ENCODE data around the gene PKIG.

The PKIG gene

GRCh38 chr20:44592366-44592765 is 10.0 kb downstream of the PKIG start:
- no peak overlapping the region for H3K27ac ChIP-seq (ENCODE audit: insufficient read depth, low read length, poor library complexity, severe bottlenecking)
- no peak overlapping the region for H3K4me3 ChIP-seq (ENCODE audit: insufficient read depth, low read depth, low read length, poor library complexity, severe bottlenecking)

GRCh38 chr20:44593751-44594150 is 11.4 kb downstream of the PKIG start:
- Histone ChIP-seq H3K27me3 (replicated peaks; ENCODE audit: control insufficient read depth, insufficient read depth, low read length, poor library complexity, severe bottlenecking) (no peaks in the 10 kb centered on the region), H3K4me1 (ENCODE audit: control insufficient read depth, insufficient read depth, low read length, poor library complexity, severe bottlenecking) (peaks cover 5% of the 10 kb centered on the region), H3K36me3 (ENCODE audit: control insufficient read depth, insufficient read depth, low read length) (no peaks in the 10 kb centered on the region), H3K4me3 (ENCODE audit: insufficient read depth, low read depth, low read length, poor library complexity, severe bottlenecking) (no peak overlapping the region), H3K27ac (ENCODE audit: insufficient read depth, low read length, poor library complexity, severe bottlenecking) (no peak overlapping the region), H3K9me3 (ENCODE audit: control insufficient read depth, low read length) (no peaks in the 10 kb centered on the region)
- DNase-seq: no peak

More at GRCh38 chr20:44592366-44592765, 10.0 kb downstream of the PKIG start:
- DNase-seq: no peak
- Histone ChIP-seq H3K4me1 (ENCODE audit: control insufficient read depth, insufficient read depth, low read length, poor library complexity, severe bottlenecking) (no peaks in the 10 kb centered on the region), H3K27me3 (replicated peaks; ENCODE audit: control insufficient read depth, insufficient read depth, low read length, poor library complexity, severe bottlenecking) (no peaks in the 10 kb centered on the region), H3K36me3 (ENCODE audit: control insufficient read depth, insufficient read depth, low read length) (no peaks in the 10 kb centered on the region), H3K9me3 (ENCODE audit: control insufficient read depth, low read length) (no peaks in the 10 kb centered on the region)

- no peak for DNase-seq
- Histone ChIP-seq H3K9me3 (ENCODE audit: control insufficient read depth, low read length) (no peaks in the 10 kb centered on the region), H3K4me1 (ENCODE audit: control insufficient read depth, insufficient read depth, low read length, poor library complexity, severe bottlenecking) (peaks cover 5% of the 10 kb centered on the region), H3K36me3 (ENCODE audit: control insufficient read depth, insufficient read depth, low read length) (no peaks in the 10 kb centered on the region), H3K27me3 (replicated peaks; ENCODE audit: control insufficient read depth, insufficient read depth, low read length, poor library complexity, severe bottlenecking) (no peaks in the 10 kb centered on the region), H3K27ac (ENCODE audit: insufficient read depth, low read length, poor library complexity, severe bottlenecking) (no peak overlapping the region), H3K4me3 (ENCODE audit: insufficient read depth, low read depth, low read length, poor library complexity, severe bottlenecking) (no peak overlapping the region)
Measured at GRCh38 chr20:44594730-44595129, 12.4 kb downstream of the PKIG start.

DNA sequence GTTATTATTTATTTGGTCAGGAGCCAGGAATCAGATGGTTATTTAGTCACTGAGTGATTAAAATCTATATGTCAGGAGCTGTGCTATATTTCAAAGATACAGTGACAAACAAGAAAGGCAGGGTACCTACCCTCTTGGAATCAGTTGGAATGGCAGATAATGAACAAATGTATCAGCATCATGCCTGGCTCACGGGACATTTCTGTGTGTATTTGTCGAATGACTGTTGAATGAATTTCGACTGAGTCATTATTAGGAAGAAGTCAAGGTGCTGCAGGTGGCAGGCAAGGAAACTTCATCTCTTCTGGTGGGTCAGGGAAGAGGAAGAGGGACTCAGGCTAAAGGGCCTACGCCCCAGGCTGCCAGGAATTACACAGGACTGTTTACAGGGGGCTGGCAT is 13.6 kb downstream of the PKIG start:
- H3K9me3 ChIP-seq (ENCODE audit: control insufficient read depth, low read length): no peaks in the 10 kb centered on the region
- H3K27me3 ChIP-seq (replicated peaks; ENCODE audit: control insufficient read depth, insufficient read depth, low read length, poor library complexity, severe bottlenecking): no peaks in the 10 kb centered on the region
- DNase-seq: no peak
- no peak overlapping the region for H3K27ac ChIP-seq (ENCODE audit: insufficient read depth, low read length, poor library complexity, severe bottlenecking)
- no peaks in the 10 kb centered on the region for H3K36me3 ChIP-seq (ENCODE audit: control insufficient read depth, insufficient read depth, low read length)
- H3K4me3 ChIP-seq (ENCODE audit: insufficient read depth, low read depth, low read length, poor library complexity, severe bottlenecking): no peak overlapping the region
- H3K4me1 ChIP-seq (ENCODE audit: control insufficient read depth, insufficient read depth, low read length, poor library complexity, severe bottlenecking): peaks cover 5% of the 10 kb centered on the region

DNA sequence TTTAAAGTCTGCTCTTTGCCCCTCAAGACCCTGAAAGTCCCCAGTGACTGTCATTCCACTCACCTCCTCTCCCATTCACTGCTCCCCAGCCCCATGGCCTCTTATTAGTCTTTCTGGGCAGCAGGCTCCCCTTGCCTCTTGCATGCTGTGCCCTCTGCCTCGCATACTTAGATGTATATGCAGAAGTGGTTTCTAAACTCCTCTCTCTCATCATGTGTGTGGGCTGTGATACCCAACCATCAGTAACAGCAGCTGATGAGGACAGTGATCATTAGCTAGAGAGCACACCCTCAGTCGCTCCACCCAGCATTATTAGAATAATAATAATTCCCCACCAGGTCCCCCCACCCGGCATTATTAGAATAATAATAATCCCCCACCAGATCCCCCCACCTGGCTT is 14.5 kb downstream of the PKIG start:
- Histone ChIP-seq H3K27ac (ENCODE audit: insufficient read depth, low read length, poor library complexity, severe bottlenecking) (no peak overlapping the region), H3K4me1 (ENCODE audit: control insufficient read depth, insufficient read depth, low read length, poor library complexity, severe bottlenecking) (peaks cover 5% of the 10 kb centered on the region), H3K36me3 (ENCODE audit: control insufficient read depth, insufficient read depth, low read length) (no peaks in the 10 kb centered on the region), H3K4me3 (ENCODE audit: insufficient read depth, low read depth, low read length, poor library complexity, severe bottlenecking) (no peak overlapping the region), H3K9me3 (ENCODE audit: control insufficient read depth, low read length) (no peaks in the 10 kb centered on the region), H3K27me3 (replicated peaks; ENCODE audit: control insufficient read depth, insufficient read depth, low read length, poor library complexity, severe bottlenecking) (no peaks in the 10 kb centered on the region)
- no peak for DNase-seq

GRCh38 chr20:44597516-44597915 is 15.1 kb downstream of the PKIG start:
- Histone ChIP-seq H3K36me3 (ENCODE audit: control insufficient read depth, insufficient read depth, low read length) (no peaks in the 10 kb centered on the region), H3K9me3 (ENCODE audit: control insufficient read depth, low read length) (no peaks in the 10 kb centered on the region), H3K4me1 (ENCODE audit: control insufficient read depth, insufficient read depth, low read length, poor library complexity, severe bottlenecking) (peaks cover 5% of the 10 kb centered on the region), H3K27me3 (replicated peaks; ENCODE audit: control insufficient read depth, insufficient read depth, low read length, poor library complexity, severe bottlenecking) (no peaks in the 10 kb centered on the region), H3K4me3 (ENCODE audit: insufficient read depth, low read depth, low read length, poor library complexity, severe bottlenecking) (no peak overlapping the region), H3K27ac (ENCODE audit: insufficient read depth, low read length, poor library complexity, severe bottlenecking) (no peak overlapping the region)
- no peak for DNase-seq

DNA sequence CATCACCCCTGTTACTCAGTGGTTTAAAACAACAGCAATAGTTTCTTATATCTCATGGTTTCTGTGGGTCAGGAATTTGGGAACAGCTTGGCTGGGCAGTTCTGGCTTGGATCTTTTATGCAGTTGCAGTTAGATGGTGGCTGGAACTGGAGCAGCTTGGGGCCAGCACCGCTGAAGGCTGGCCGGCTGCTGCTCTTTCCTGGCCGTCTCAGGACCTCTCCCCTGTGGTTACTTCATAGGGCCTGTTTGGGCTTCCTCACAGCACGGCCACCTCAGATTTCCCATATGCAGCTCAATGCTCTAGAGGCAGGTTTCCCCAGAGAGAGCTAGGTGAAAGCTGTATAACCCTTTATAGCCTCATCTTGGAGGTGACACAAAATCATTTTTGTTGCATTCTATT is 15.6 kb downstream of the PKIG start:
- no peak for DNase-seq
- no peaks in the 10 kb centered on the region for H3K9me3 ChIP-seq (ENCODE audit: control insufficient read depth, low read length)
- H3K36me3 ChIP-seq (ENCODE audit: control insufficient read depth, insufficient read depth, low read length): no peaks in the 10 kb centered on the region
- H3K27ac ChIP-seq (ENCODE audit: insufficient read depth, low read length, poor library complexity, severe bottlenecking): no peak overlapping the region
- no peaks in the 10 kb centered on the region for H3K27me3 ChIP-seq (replicated peaks; ENCODE audit: control insufficient read depth, insufficient read depth, low read length, poor library complexity, severe bottlenecking)
- H3K4me1 ChIP-seq (ENCODE audit: control insufficient read depth, insufficient read depth, low read length, poor library complexity, severe bottlenecking): peaks cover 5% of the 10 kb centered on the region
- no peak overlapping the region for H3K4me3 ChIP-seq (ENCODE audit: insufficient read depth, low read depth, low read length, poor library complexity, severe bottlenecking)

GRCh38 chr20:44598423-44599305 is 16.3 kb downstream of the PKIG start:
- Histone ChIP-seq H3K36me3 (ENCODE audit: control insufficient read depth, insufficient read depth, low read length) (no peaks in the 10 kb centered on the region), H3K4me1 (ENCODE audit: control insufficient read depth, insufficient read depth, low read length, poor library complexity, severe bottlenecking) (peaks cover 5% of the 10 kb centered on the region), H3K4me3 (ENCODE audit: insufficient read depth, low read depth, low read length, poor library complexity, severe bottlenecking) (no peak overlapping the region), H3K9me3 (ENCODE audit: control insufficient read depth, low read length) (no peaks in the 10 kb centered on the region), H3K27me3 (replicated peaks; ENCODE audit: control insufficient read depth, insufficient read depth, low read length, poor library complexity, severe bottlenecking) (no peaks in the 10 kb centered on the region), H3K27ac (ENCODE audit: insufficient read depth, low read length, poor library complexity, severe bottlenecking) (no peak overlapping the region)
- DNase-seq: no peak

DNA sequence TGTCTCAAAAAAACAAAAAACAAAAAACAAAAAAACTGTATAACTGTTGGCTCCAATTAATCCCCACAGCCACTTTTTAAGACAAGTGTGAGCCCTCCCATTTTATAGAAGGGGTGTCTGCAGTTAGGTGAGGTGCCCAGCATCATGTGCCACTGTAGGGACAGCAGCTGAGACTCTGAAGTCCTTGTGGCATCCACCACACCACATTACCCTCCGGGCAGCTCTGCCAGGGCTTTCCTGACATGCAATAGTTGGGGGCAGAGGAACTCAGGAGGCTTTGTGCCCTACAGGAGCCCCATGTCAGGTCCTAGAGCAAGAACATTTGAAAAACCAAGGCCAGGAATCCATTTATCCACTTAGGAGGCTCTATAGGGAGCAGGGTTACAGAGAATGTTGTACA is 17.3 kb downstream of the PKIG start:
- no peak overlapping the region for H3K4me3 ChIP-seq (ENCODE audit: insufficient read depth, low read depth, low read length, poor library complexity, severe bottlenecking)
- no peak overlapping the region for H3K27ac ChIP-seq (ENCODE audit: insufficient read depth, low read length, poor library complexity, severe bottlenecking)
- H3K36me3 ChIP-seq (ENCODE audit: control insufficient read depth, insufficient read depth, low read length): no peaks in the 10 kb centered on the region
- peaks cover 5% of the 10 kb centered on the region for H3K4me1 ChIP-seq (ENCODE audit: control insufficient read depth, insufficient read depth, low read length, poor library complexity, severe bottlenecking)
- no peaks in the 10 kb centered on the region for H3K9me3 ChIP-seq (ENCODE audit: control insufficient read depth, low read length)
- DNase-seq: no peak
- no peaks in the 10 kb centered on the region for H3K27me3 ChIP-seq (replicated peaks; ENCODE audit: control insufficient read depth, insufficient read depth, low read length, poor library complexity, severe bottlenecking)

- no peak overlapping the region for H3K27ac ChIP-seq (ENCODE audit: insufficient read depth, low read length, poor library complexity, severe bottlenecking)
- H3K4me1 ChIP-seq (ENCODE audit: control insufficient read depth, insufficient read depth, low read length, poor library complexity, severe bottlenecking): peaks cover 5% of the 10 kb centered on the region
- DNase-seq: no peak
- no peaks in the 10 kb centered on the region for H3K27me3 ChIP-seq (replicated peaks; ENCODE audit: control insufficient read depth, insufficient read depth, low read length, poor library complexity, severe bottlenecking)
- no peak overlapping the region for H3K4me3 ChIP-seq (ENCODE audit: insufficient read depth, low read depth, low read length, poor library complexity, severe bottlenecking)
- H3K36me3 ChIP-seq (ENCODE audit: control insufficient read depth, insufficient read depth, low read length): no peaks in the 10 kb centered on the region
- no peaks in the 10 kb centered on the region for H3K9me3 ChIP-seq (ENCODE audit: control insufficient read depth, low read length)
Measured at GRCh38 chr20:44600301-44600700, 17.9 kb downstream of the PKIG start.
